T-helper 2 cell treated with Interferon-gamma antibody and Interleukin-4, amounts not matched to agents 5 μg/mL and 100 μg/mL, for 36 hours (primary cell): ENCODE data around the gene PIEZO2.

Source experiments
- DNase-seq: peaks from one replicate; pipeline ENCODE4 v3.0.0; 2021; ENCODE audit warnings: low spot score
- H3K27ac Mint-ChIP-seq: one replicate; pipeline ENCODE4 v1.8.0; 2021; ENCODE audit warnings: mild to moderate bottlenecking, mixed read lengths
- H3K27me3 Mint-ChIP-seq: one replicate; pipeline ENCODE4 v1.8.0; 2021; ENCODE audit warnings: low read depth, mixed read lengths
- H3K36me3 Mint-ChIP-seq: one replicate; pipeline ENCODE4 v1.8.0; 2021; ENCODE audit warnings: low read depth, mixed read lengths
- H3K4me1 Mint-ChIP-seq: one replicate; pipeline ENCODE4 v1.8.0; 2021; ENCODE audit warnings: low read depth, mixed read lengths
- H3K4me3 Mint-ChIP-seq: one replicate; pipeline ENCODE4 v1.8.0; 2022; ENCODE audit warnings: mild to moderate bottlenecking, moderate library complexity, mixed read lengths
- H3K9me3 Mint-ChIP-seq: one replicate; pipeline ENCODE4 v1.8.0; 2021; ENCODE audit warnings: mixed read lengths

PIEZO2 gene

GRCh38 chr18:10715791-10716190 is 433.6 kb downstream of the PIEZO2 start:
- H3K27me3 Mint-ChIP-seq, result peaks cover 4% of the 10 kb centered on the region
- H3K9me3 Mint-ChIP-seq, result no peaks in the 10 kb centered on the region
- DNase-seq, result no peak
- H3K4me3 Mint-ChIP-seq, result no peak overlapping the region
- no peak overlapping the region for H3K27ac Mint-ChIP-seq
- H3K36me3 Mint-ChIP-seq, result no peaks in the 10 kb centered on the region
- H3K4me1 Mint-ChIP-seq, result no peaks in the 10 kb centered on the region

- no peak overlapping the region for H3K4me3 Mint-ChIP-seq
- H3K36me3 Mint-ChIP-seq, result no peaks in the 10 kb centered on the region
- peaks cover 4% of the 10 kb centered on the region for H3K27me3 Mint-ChIP-seq
- H3K9me3 Mint-ChIP-seq, result no peaks in the 10 kb centered on the region
- H3K27ac Mint-ChIP-seq, result no peak overlapping the region
- H3K4me1 Mint-ChIP-seq, result no peaks in the 10 kb centered on the region
- no peak for DNase-seq
Measured at GRCh38 chr18:10713409-10713808, 436.0 kb downstream of the PIEZO2 start.

- Mint-ChIP-seq H3K4me1 (no peaks in the 10 kb centered on the region), H3K27ac (no peak overlapping the region), H3K4me3 (no peak overlapping the region), H3K27me3 (no peaks in the 10 kb centered on the region), H3K9me3 (no peaks in the 10 kb centered on the region), H3K36me3 (no peaks in the 10 kb centered on the region)
- no peak for DNase-seq
Measured at GRCh38 chr18:10707294-10707693, 442.1 kb downstream of the PIEZO2 start.

- no peak for DNase-seq
- H3K27ac Mint-ChIP-seq, result no peak overlapping the region
- H3K9me3 Mint-ChIP-seq, result no peaks in the 10 kb centered on the region
- H3K36me3 Mint-ChIP-seq, result no peaks in the 10 kb centered on the region
- H3K4me1 Mint-ChIP-seq, result no peaks in the 10 kb centered on the region
- no peak overlapping the region for H3K4me3 Mint-ChIP-seq
- no peaks in the 10 kb centered on the region for H3K27me3 Mint-ChIP-seq
Measured at GRCh38 chr18:10705786-10706185, 443.6 kb downstream of the PIEZO2 start.

- H3K36me3 Mint-ChIP-seq, result no peaks in the 10 kb centered on the region
- H3K9me3 Mint-ChIP-seq, result no peaks in the 10 kb centered on the region
- no peak overlapping the region for H3K27ac Mint-ChIP-seq
- no peaks in the 10 kb centered on the region for H3K27me3 Mint-ChIP-seq
- DNase-seq, result no peak
- H3K4me3 Mint-ChIP-seq, result no peak overlapping the region
- H3K4me1 Mint-ChIP-seq, result no peaks in the 10 kb centered on the region
Measured at GRCh38 chr18:10705291-10705690, 444.1 kb downstream of the PIEZO2 start.

GRCh38 chr18:10702206-10702605 is 447.2 kb downstream of the PIEZO2 start:
- H3K36me3 Mint-ChIP-seq, result no peaks in the 10 kb centered on the region
- no peak overlapping the region for H3K27ac Mint-ChIP-seq
- H3K27me3 Mint-ChIP-seq, result no peaks in the 10 kb centered on the region
- H3K4me1 Mint-ChIP-seq, result no peaks in the 10 kb centered on the region
- H3K4me3 Mint-ChIP-seq, result no peak overlapping the region
- DNase-seq, result no peak
- no peaks in the 10 kb centered on the region for H3K9me3 Mint-ChIP-seq

- no peak for DNase-seq
- peaks cover 9% of the 10 kb centered on the region for H3K27me3 Mint-ChIP-seq
- H3K36me3 Mint-ChIP-seq, result no peaks in the 10 kb centered on the region
- H3K4me3 Mint-ChIP-seq, result no peak overlapping the region
- H3K9me3 Mint-ChIP-seq, result no peaks in the 10 kb centered on the region
- H3K4me1 Mint-ChIP-seq, result no peaks in the 10 kb centered on the region
- no peak overlapping the region for H3K27ac Mint-ChIP-seq
Measured at GRCh38 chr18:10690366-10690765, 459.0 kb downstream of the PIEZO2 start.

- DNase-seq, result no peak
- Mint-ChIP-seq H3K9me3 (no peaks in the 10 kb centered on the region), H3K27ac (no peak overlapping the region), H3K36me3 (no peaks in the 10 kb centered on the region), H3K4me1 (no peaks in the 10 kb centered on the region), H3K4me3 (no peak overlapping the region), H3K27me3 (peaks cover 9% of the 10 kb centered on the region)
Measured at GRCh38 chr18:10690035-10690329, 459.4 kb downstream of the PIEZO2 start.

GRCh38 chr18:10689236-10690034 is 459.9 kb downstream of the PIEZO2 start:
- H3K36me3 Mint-ChIP-seq, result no peaks in the 10 kb centered on the region
- H3K27me3 Mint-ChIP-seq, result peaks cover 9% of the 10 kb centered on the region
- H3K4me3 Mint-ChIP-seq, result no peak overlapping the region
- no peaks in the 10 kb centered on the region for H3K9me3 Mint-ChIP-seq
- no peak overlapping the region for H3K27ac Mint-ChIP-seq
- no peaks in the 10 kb centered on the region for H3K4me1 Mint-ChIP-seq
- DNase-seq, result no peak

- Mint-ChIP-seq H3K4me1 (no peaks in the 10 kb centered on the region), H3K9me3 (no peaks in the 10 kb centered on the region), H3K27me3 (peaks cover 9% of the 10 kb centered on the region), H3K36me3 (no peaks in the 10 kb centered on the region), H3K27ac (no peak overlapping the region), H3K4me3 (no peak overlapping the region)
- DNase-seq, result no peak
Measured at GRCh38 chr18:10688766-10689165, 460.6 kb downstream of the PIEZO2 start.

- H3K27ac Mint-ChIP-seq, result no peak overlapping the region
- H3K4me3 Mint-ChIP-seq, result no peak overlapping the region
- no peaks in the 10 kb centered on the region for H3K9me3 Mint-ChIP-seq
- H3K36me3 Mint-ChIP-seq, result no peaks in the 10 kb centered on the region
- no peaks in the 10 kb centered on the region for H3K4me1 Mint-ChIP-seq
- H3K27me3 Mint-ChIP-seq, result peaks cover 5% of the 10 kb centered on the region
- DNase-seq, result no peak
Measured at GRCh38 chr18:10687161-10687925, 462.0 kb downstream of the PIEZO2 start.

GRCh38 chr18:10686308-10686707 is 463.1 kb downstream of the PIEZO2 start:
- Mint-ChIP-seq H3K36me3 (no peaks in the 10 kb centered on the region), H3K27me3 (peaks cover 5% of the 10 kb centered on the region), H3K4me3 (no peak overlapping the region), H3K9me3 (no peaks in the 10 kb centered on the region), H3K4me1 (no peaks in the 10 kb centered on the region), H3K27ac (no peak overlapping the region)
- no peak for DNase-seq

- DNase-seq, result no peak
- Mint-ChIP-seq H3K36me3 (no peaks in the 10 kb centered on the region), H3K9me3 (no peaks in the 10 kb centered on the region), H3K27me3 (peaks cover 5% of the 10 kb centered on the region), H3K4me1 (no peaks in the 10 kb centered on the region), H3K27ac (no peak overlapping the region), H3K4me3 (no peak overlapping the region)
Measured at GRCh38 chr18:10685484-10685883, 463.9 kb downstream of the PIEZO2 start.

GRCh38 chr18:10682368-10682714 is 467.0 kb downstream of the PIEZO2 start:
- H3K4me3 Mint-ChIP-seq, result no peak overlapping the region
- DNase-seq, result no peak
- H3K27ac Mint-ChIP-seq, result no peak overlapping the region
- peaks cover 10% of the 10 kb centered on the region for H3K27me3 Mint-ChIP-seq
- no peaks in the 10 kb centered on the region for H3K9me3 Mint-ChIP-seq
- H3K36me3 Mint-ChIP-seq, result no peaks in the 10 kb centered on the region
- no peaks in the 10 kb centered on the region for H3K4me1 Mint-ChIP-seq
